ENCODE measurements around the gene HCST. TPM values are rescaled to one million over a fixed set of nuclear protein-coding genes. Genes with fewer than 3 reads are reported as not detected.
A peak's percentile ranks its signal among the peaks of the same experiment; 100 is the strongest.

Gene HCST
- total and polyA plus RNA-seq, 2 of the 13 experiments (the other 11 are each of a cell fraction or from before 2014, with no cell fraction given): 0.24 to 1.2 TPM

DNA sequence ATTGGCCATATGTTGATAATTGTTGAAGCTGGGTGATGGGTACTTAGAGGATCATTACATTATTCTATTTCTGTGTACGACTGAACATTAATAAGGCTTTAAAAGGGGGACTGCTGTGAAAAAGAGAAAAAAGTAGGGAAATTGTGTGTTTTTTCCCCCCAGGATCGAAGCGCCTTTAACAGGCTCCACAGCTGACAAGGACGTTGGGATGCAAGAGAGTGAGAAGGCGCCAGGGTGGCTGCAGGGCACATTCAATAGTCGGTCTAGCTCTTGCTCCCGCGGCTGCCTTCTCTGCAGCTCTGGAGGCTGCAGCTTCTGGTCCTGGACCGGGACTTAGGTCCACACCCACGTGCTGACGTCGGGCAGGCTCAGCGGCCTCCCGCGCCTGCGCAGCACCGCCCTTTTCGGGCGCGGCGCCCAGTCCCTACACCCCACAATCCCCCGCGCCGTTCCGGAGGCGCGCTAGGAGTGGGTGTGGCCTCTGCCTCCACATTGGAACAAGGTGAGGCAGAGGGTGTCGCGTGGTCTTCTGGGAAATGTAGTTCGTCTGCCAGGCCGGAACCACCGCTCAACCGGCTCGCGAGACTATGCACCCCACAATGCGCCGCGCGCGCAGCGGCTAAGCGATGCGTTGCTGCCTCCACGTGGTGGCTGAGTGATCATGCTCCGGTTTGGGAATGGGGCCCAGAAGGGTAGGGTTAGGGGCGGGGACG lies 29.0 kb downstream of the HCST start (continued):
- TF ChIP-seq ATF1 (CRISPR knock-in tag; IDR thresholded peaks at IDR 0.05) (peak; percentile 55; the same call in 1 of the 2 replicates), GLI4 (CRISPR knock-in tag; IDR thresholded peaks at IDR 0.05; ENCODE audit: borderline replicate concordance) (no peak), SETDB1 (CRISPR knock-in tag; IDR thresholded peaks at IDR 0.05; ENCODE audit: borderline replicate concordance) (no peak), NR3C1 (CRISPR knock-in tag; IDR thresholded peaks at IDR 0.05) (no peak), AGO2 (optimal IDR thresholded peaks at IDR 0.05; ENCODE audit: low read depth, low read length) (no peak), SOX6 (IDR thresholded peaks at IDR 0.05) (no peak), SOX6 (CRISPR knock-in tag; IDR thresholded peaks at IDR 0.05) (peak; percentile 78; the same call in 1 of the 2 replicates), RXRA (CRISPR knock-in tag; IDR thresholded peaks at IDR 0.05) (peak; percentile 84), ZNF577 (CRISPR knock-in tag; IDR thresholded peaks at IDR 0.05; ENCODE audit: borderline replicate concordance, low read depth) (no peak), NR2F1 (CRISPR knock-in tag; IDR thresholded peaks at IDR 0.05) (no peak), MIER2 (CRISPR knock-in tag; IDR thresholded peaks at IDR 0.05) (peak; percentile 91; the same call in 1 of the 2 replicates), ZNF326 (CRISPR knock-in tag; IDR thresholded peaks at IDR 0.05; ENCODE audit: borderline replicate concordance) (no peak)
- TF ChIP-seq, protein P1, sequence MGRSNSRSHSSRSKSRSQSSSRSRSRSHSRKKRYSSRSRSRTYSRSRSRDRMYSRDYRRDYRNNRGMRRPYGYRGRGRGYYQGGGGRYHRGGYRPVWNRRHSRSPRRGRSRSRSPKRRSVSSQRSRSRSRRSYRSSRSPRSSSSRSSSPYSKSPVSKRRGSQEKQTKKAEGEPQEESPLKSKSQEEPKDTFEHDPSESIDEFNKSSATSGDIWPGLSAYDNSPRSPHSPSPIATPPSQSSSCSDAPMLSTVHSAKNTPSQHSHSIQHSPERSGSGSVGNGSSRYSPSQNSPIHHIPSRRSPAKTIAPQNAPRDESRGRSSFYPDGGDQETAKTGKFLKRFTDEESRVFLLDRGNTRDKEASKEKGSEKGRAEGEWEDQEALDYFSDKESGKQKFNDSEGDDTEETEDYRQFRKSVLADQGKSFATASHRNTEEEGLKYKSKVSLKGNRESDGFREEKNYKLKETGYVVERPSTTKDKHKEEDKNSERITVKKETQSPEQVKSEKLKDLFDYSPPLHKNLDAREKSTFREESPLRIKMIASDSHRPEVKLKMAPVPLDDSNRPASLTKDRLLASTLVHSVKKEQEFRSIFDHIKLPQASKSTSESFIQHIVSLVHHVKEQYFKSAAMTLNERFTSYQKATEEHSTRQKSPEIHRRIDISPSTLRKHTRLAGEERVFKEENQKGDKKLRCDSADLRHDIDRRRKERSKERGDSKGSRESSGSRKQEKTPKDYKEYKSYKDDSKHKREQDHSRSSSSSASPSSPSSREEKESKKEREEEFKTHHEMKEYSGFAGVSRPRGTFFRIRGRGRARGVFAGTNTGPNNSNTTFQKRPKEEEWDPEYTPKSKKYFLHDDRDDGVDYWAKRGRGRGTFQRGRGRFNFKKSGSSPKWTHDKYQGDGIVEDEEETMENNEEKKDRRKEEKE (IDR thresholded peaks at IDR 0.05): no peak
- TF ChIP-seq, protein P2, sequence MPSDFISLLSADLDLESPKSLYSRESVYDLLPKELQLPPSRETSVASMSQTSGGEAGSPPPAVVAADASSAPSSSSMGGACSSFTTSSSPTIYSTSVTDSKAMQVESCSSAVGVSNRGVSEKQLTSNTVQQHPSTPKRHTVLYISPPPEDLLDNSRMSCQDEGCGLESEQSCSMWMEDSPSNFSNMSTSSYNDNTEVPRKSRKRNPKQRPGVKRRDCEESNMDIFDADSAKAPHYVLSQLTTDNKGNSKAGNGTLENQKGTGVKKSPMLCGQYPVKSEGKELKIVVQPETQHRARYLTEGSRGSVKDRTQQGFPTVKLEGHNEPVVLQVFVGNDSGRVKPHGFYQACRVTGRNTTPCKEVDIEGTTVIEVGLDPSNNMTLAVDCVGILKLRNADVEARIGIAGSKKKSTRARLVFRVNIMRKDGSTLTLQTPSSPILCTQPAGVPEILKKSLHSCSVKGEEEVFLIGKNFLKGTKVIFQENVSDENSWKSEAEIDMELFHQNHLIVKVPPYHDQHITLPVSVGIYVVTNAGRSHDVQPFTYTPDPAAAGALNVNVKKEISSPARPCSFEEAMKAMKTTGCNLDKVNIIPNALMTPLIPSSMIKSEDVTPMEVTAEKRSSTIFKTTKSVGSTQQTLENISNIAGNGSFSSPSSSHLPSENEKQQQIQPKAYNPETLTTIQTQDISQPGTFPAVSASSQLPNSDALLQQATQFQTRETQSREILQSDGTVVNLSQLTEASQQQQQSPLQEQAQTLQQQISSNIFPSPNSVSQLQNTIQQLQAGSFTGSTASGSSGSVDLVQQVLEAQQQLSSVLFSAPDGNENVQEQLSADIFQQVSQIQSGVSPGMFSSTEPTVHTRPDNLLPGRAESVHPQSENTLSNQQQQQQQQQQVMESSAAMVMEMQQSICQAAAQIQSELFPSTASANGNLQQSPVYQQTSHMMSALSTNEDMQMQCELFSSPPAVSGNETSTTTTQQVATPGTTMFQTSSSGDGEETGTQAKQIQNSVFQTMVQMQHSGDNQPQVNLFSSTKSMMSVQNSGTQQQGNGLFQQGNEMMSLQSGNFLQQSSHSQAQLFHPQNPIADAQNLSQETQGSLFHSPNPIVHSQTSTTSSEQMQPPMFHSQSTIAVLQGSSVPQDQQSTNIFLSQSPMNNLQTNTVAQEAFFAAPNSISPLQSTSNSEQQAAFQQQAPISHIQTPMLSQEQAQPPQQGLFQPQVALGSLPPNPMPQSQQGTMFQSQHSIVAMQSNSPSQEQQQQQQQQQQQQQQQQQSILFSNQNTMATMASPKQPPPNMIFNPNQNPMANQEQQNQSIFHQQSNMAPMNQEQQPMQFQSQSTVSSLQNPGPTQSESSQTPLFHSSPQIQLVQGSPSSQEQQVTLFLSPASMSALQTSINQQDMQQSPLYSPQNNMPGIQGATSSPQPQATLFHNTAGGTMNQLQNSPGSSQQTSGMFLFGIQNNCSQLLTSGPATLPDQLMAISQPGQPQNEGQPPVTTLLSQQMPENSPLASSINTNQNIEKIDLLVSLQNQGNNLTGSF (CRISPR knock-in tag; IDR thresholded peaks at IDR 0.05): no peak
- TF ChIP-seq, protein P3, sequence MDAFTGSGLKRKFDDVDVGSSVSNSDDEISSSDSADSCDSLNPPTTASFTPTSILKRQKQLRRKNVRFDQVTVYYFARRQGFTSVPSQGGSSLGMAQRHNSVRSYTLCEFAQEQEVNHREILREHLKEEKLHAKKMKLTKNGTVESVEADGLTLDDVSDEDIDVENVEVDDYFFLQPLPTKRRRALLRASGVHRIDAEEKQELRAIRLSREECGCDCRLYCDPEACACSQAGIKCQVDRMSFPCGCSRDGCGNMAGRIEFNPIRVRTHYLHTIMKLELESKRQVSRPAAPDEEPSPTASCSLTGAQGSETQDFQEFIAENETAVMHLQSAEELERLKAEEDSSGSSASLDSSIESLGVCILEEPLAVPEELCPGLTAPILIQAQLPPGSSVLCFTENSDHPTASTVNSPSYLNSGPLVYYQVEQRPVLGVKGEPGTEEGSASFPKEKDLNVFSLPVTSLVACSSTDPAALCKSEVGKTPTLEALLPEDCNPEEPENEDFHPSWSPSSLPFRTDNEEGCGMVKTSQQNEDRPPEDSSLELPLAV (CRISPR knock-in tag; conservative IDR thresholded peaks at IDR 0.05; ENCODE audit: low read depth): no peak
- TF ChIP-seq, protein P4, sequence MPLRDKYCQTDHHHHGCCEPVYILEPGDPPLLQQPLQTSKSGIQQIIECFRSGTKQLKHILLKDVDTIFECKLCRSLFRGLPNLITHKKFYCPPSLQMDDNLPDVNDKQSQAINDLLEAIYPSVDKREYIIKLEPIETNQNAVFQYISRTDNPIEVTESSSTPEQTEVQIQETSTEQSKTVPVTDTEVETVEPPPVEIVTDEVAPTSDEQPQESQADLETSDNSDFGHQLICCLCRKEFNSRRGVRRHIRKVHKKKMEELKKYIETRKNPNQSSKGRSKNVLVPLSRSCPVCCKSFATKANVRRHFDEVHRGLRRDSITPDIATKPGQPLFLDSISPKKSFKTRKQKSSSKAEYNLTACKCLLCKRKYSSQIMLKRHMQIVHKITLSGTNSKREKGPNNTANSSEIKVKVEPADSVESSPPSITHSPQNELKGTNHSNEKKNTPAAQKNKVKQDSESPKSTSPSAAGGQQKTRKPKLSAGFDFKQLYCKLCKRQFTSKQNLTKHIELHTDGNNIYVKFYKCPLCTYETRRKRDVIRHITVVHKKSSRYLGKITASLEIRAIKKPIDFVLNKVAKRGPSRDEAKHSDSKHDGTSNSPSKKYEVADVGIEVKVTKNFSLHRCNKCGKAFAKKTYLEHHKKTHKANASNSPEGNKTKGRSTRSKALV (CRISPR knock-in tag; IDR thresholded peaks at IDR 0.05): no peak
